ENCODE measurements around the gene RBM8A.
"Not testable (repeated sequence)": the region's sequence is repeated elsewhere in the genome, so short reads cannot be mapped to it uniquely, and the experiment has no call there.

RBM8A gene

GRCh38 chr1:145951526-145951925 is 24.2 kb upstream of the RBM8A start:
- Histone ChIP-seq H3K27me3 (ENCODE audit: control insufficient read depth, insufficient read depth, low read length) (no peaks in the 10 kb centered on the region), H3K36me3 (ENCODE audit: control insufficient read depth, insufficient read depth, low read length) (no peaks in the 10 kb centered on the region), H3K4me1 (ENCODE audit: control insufficient read depth, insufficient read depth, low read length) (peaks cover 21% of the 10 kb centered on the region), H3K4me3 (ENCODE audit: low read length) (no peak overlapping the region), H3K9ac (ENCODE audit: low read length) (no peak overlapping the region), H3K27ac (ENCODE audit: low read depth, low read length) (no peak overlapping the region)

- Histone ChIP-seq H3K4me1 (ENCODE audit: control insufficient read depth, insufficient read depth, low read length) (peaks cover 1% of the 10 kb centered on the region), H3K4me3 (ENCODE audit: low read length) (no peak overlapping the region), H3K36me3 (ENCODE audit: control insufficient read depth, insufficient read depth, low read length) (no peaks in the 10 kb centered on the region), H3K27ac (ENCODE audit: low read depth, low read length) (no peak overlapping the region), H3K27me3 (ENCODE audit: control insufficient read depth, insufficient read depth, low read length) (no peaks in the 10 kb centered on the region), H3K9ac (ENCODE audit: low read length) (no peak overlapping the region)
These were observed 21.9 kb upstream of the RBM8A start for GRCh38 chr1:145949219-145949618.

- no peaks in the 10 kb centered on the region for H3K4me1 ChIP-seq (ENCODE audit: control insufficient read depth, insufficient read depth, low read length)
- no peaks in the 10 kb centered on the region for H3K36me3 ChIP-seq (ENCODE audit: control insufficient read depth, insufficient read depth, low read length)
- no peak overlapping the region for H3K4me3 ChIP-seq (ENCODE audit: low read length)
- no peaks in the 10 kb centered on the region for H3K27me3 ChIP-seq (ENCODE audit: control insufficient read depth, insufficient read depth, low read length)
- no peak overlapping the region for H3K9ac ChIP-seq (ENCODE audit: low read length)
- no peak overlapping the region for H3K27ac ChIP-seq (ENCODE audit: low read depth, low read length)
These were observed 20.3 kb upstream of the RBM8A start for GRCh38 chr1:145947551-145947950.

- Histone ChIP-seq H3K27ac (ENCODE audit: low read depth, low read length) (no peak overlapping the region), H3K4me1 (ENCODE audit: control insufficient read depth, insufficient read depth, low read length) (no peaks in the 10 kb centered on the region), H3K9ac (ENCODE audit: low read length) (no peak overlapping the region), H3K27me3 (ENCODE audit: control insufficient read depth, insufficient read depth, low read length) (no peaks in the 10 kb centered on the region), H3K36me3 (ENCODE audit: control insufficient read depth, insufficient read depth, low read length) (no peaks in the 10 kb centered on the region), H3K4me3 (ENCODE audit: low read length) (no peak overlapping the region)
These were observed 19.2 kb upstream of the RBM8A start for GRCh38 chr1:145946477-145946986.

- no peaks in the 10 kb centered on the region for H3K4me1 ChIP-seq (ENCODE audit: control insufficient read depth, insufficient read depth, low read length)
- no peaks in the 10 kb centered on the region for H3K27me3 ChIP-seq (ENCODE audit: control insufficient read depth, insufficient read depth, low read length)
- no peak overlapping the region for H3K4me3 ChIP-seq (ENCODE audit: low read length)
- H3K36me3 ChIP-seq (ENCODE audit: control insufficient read depth, insufficient read depth, low read length): no peaks in the 10 kb centered on the region
- no peak overlapping the region for H3K27ac ChIP-seq (ENCODE audit: low read depth, low read length)
- no peak overlapping the region for H3K9ac ChIP-seq (ENCODE audit: low read length)
These were observed 17.2 kb upstream of the RBM8A start for GRCh38 chr1:145944532-145944931.

GRCh38 chr1:145942871-145943270 is 15.6 kb upstream of the RBM8A start:
- H3K27ac ChIP-seq (ENCODE audit: low read depth, low read length): no peak overlapping the region
- no peak overlapping the region for H3K4me3 ChIP-seq (ENCODE audit: low read length)
- no peaks in the 10 kb centered on the region for H3K36me3 ChIP-seq (ENCODE audit: control insufficient read depth, insufficient read depth, low read length)
- no peaks in the 10 kb centered on the region for H3K27me3 ChIP-seq (ENCODE audit: control insufficient read depth, insufficient read depth, low read length)
- no peaks in the 10 kb centered on the region for H3K4me1 ChIP-seq (ENCODE audit: control insufficient read depth, insufficient read depth, low read length)
- H3K9ac ChIP-seq (ENCODE audit: low read length): no peak overlapping the region

- no peaks in the 10 kb centered on the region for H3K4me1 ChIP-seq (ENCODE audit: control insufficient read depth, insufficient read depth, low read length)
- no peak overlapping the region for H3K9ac ChIP-seq (ENCODE audit: low read length)
- no peak overlapping the region for H3K27ac ChIP-seq (ENCODE audit: low read depth, low read length)
These were observed 15.1 kb upstream of the RBM8A start for GRCh38 chr1:145942405-145942804.

GRCh38 chr1:145937436-145937835 is 10.2 kb upstream of the RBM8A start:
- H3K36me3 ChIP-seq (ENCODE audit: control insufficient read depth, insufficient read depth, low read length): no peaks in the 10 kb centered on the region
- H3K4me3 ChIP-seq (ENCODE audit: low read length): no peak overlapping the region
- H3K4me1 ChIP-seq (ENCODE audit: control insufficient read depth, insufficient read depth, low read length): no peaks in the 10 kb centered on the region
- H3K27ac ChIP-seq (ENCODE audit: low read depth, low read length): no peak overlapping the region
- no peak overlapping the region for H3K9ac ChIP-seq (ENCODE audit: low read length)
- H3K27me3 ChIP-seq (ENCODE audit: control insufficient read depth, insufficient read depth, low read length): no peaks in the 10 kb centered on the region

More at GRCh38 chr1:145942405-145942804, 15.1 kb upstream of the RBM8A start:
- H3K4me3 ChIP-seq (ENCODE audit: low read length): no peak overlapping the region
- H3K27me3 ChIP-seq (ENCODE audit: control insufficient read depth, insufficient read depth, low read length): no peaks in the 10 kb centered on the region
- no peaks in the 10 kb centered on the region for H3K36me3 ChIP-seq (ENCODE audit: control insufficient read depth, insufficient read depth, low read length)

- Histone ChIP-seq H3K36me3 (ENCODE audit: control insufficient read depth, insufficient read depth, low read length) (no peaks in the 10 kb centered on the region), H3K4me1 (ENCODE audit: control insufficient read depth, insufficient read depth, low read length) (no peaks in the 10 kb centered on the region)
These were observed 9.0 kb upstream of the RBM8A start for GRCh38 chr1:145936247-145936646.

GRCh38 chr1:145935708-145936107 is 8.4 kb upstream of the RBM8A start:
- no peak overlapping the region for H3K9ac ChIP-seq (ENCODE audit: low read length)
- H3K27me3 ChIP-seq (ENCODE audit: control insufficient read depth, insufficient read depth, low read length): no peaks in the 10 kb centered on the region
- H3K27ac ChIP-seq (ENCODE audit: low read depth, low read length): no peak overlapping the region
- no peaks in the 10 kb centered on the region for H3K4me1 ChIP-seq (ENCODE audit: control insufficient read depth, insufficient read depth, low read length)
- no peak overlapping the region for H3K4me3 ChIP-seq (ENCODE audit: low read length)
- H3K36me3 ChIP-seq (ENCODE audit: control insufficient read depth, insufficient read depth, low read length): no peaks in the 10 kb centered on the region

More at GRCh38 chr1:145936247-145936646, 9.0 kb upstream of the RBM8A start:
- H3K27ac ChIP-seq (ENCODE audit: low read depth, low read length): no peak overlapping the region
- no peak overlapping the region for H3K4me3 ChIP-seq (ENCODE audit: low read length)
- no peaks in the 10 kb centered on the region for H3K27me3 ChIP-seq (ENCODE audit: control insufficient read depth, insufficient read depth, low read length)
- no peak overlapping the region for H3K9ac ChIP-seq (ENCODE audit: low read length)

- not testable (repeated sequence) for H3K9ac ChIP-seq (ENCODE audit: low read length); H3K4me3 ChIP-seq (ENCODE audit: low read length); H3K27me3 ChIP-seq (ENCODE audit: control insufficient read depth, insufficient read depth, low read length); H3K4me1 ChIP-seq (ENCODE audit: control insufficient read depth, insufficient read depth, low read length); H3K36me3 ChIP-seq (ENCODE audit: control insufficient read depth, insufficient read depth, low read length); H3K27ac ChIP-seq (ENCODE audit: low read depth, low read length)
These were observed 5.3 kb upstream of the RBM8A start for GRCh38 chr1:145932522-145933009.

- peak overlapping the region; percentile 97 for H3K27ac ChIP-seq (ENCODE audit: low read depth, low read length)
- peaks cover 4% of the 10 kb centered on the region for H3K36me3 ChIP-seq (ENCODE audit: control insufficient read depth, insufficient read depth, low read length)
- peak overlapping the region; percentile 80 for H3K9ac ChIP-seq (ENCODE audit: low read length)
- peaks cover 13% of the 10 kb centered on the region for H3K4me1 ChIP-seq (ENCODE audit: control insufficient read depth, insufficient read depth, low read length)
- no peaks in the 10 kb centered on the region for H3K27me3 ChIP-seq (ENCODE audit: control insufficient read depth, insufficient read depth, low read length)
- H3K4me3 ChIP-seq (ENCODE audit: low read length): peak overlapping the region; percentile 97
These were observed 796 bp upstream of the RBM8A start for GRCh38 chr1:145927916-145928643.

GRCh38 chr1:145926686-145927062 is 610 bp downstream of the RBM8A start:
- peaks cover 13% of the 10 kb centered on the region for H3K4me1 ChIP-seq (ENCODE audit: control insufficient read depth, insufficient read depth, low read length)
- H3K27me3 ChIP-seq (ENCODE audit: control insufficient read depth, insufficient read depth, low read length): no peaks in the 10 kb centered on the region
- peaks cover 4% of the 10 kb centered on the region for H3K36me3 ChIP-seq (ENCODE audit: control insufficient read depth, insufficient read depth, low read length)

More at GRCh38 chr1:145926686-145927062, 610 bp downstream of the RBM8A start:
- Histone ChIP-seq H3K9ac (ENCODE audit: low read length) (peak overlapping the region; percentile 53), H3K4me3 (ENCODE audit: low read length) (peak overlapping the region; percentile 97), H3K27ac (ENCODE audit: low read depth, low read length) (peak overlapping the region; percentile 97)
